Natural killer cell (primary cell): ENCODE measurements around the gene ABCD1. TPM values are rescaled to one million over a fixed set of nuclear protein-coding genes. Genes with fewer than 3 reads are reported as not detected.

Source experiments
- ATAC-seq, 3 donors: fragments of 150-1000 bp in 2 of 3; fragments of 200-7000 bp in 1 of 3; cut with Tn5 transposase; 1 replicate in 1 of 3; 2 replicates in 2 of 3; pipeline ENCODE4 v1.10.0; 2021; ENCODE audit warnings: mild to moderate bottlenecking in 2 of 3, moderate library complexity in 2 of 3
- DNase-seq, 2 donors: peaks; one replicate each; pipeline versions ENCODE4 v3.0.0 to v3.0.0-alpha.2; 2013 to 2021; ENCODE audit warnings: mixed read lengths in 1 of 2
- H3K27ac ChIP-seq: one replicate; pipeline ENCODE4 v1.5.1; 2013; ENCODE audit warnings: mild to moderate bottlenecking, low read length
- H3K27me3 ChIP-seq: one replicate; pipeline ENCODE4 v1.6.1; 2013; ENCODE audit warnings: low read length; ENCODE audit not compliant: control insufficient read depth, insufficient read depth
- H3K36me3 ChIP-seq: one replicate; pipeline ENCODE4 v1.6.1; 2013; ENCODE audit warnings: low read length; ENCODE audit not compliant: control insufficient read depth, insufficient read depth
- H3K4me1 ChIP-seq: one replicate; pipeline ENCODE4 v1.6.1; 2013; ENCODE audit warnings: low read length; ENCODE audit not compliant: control insufficient read depth, insufficient read depth
- H3K4me3 ChIP-seq: one replicate; pipeline ENCODE4 v1.5.1; 2013; ENCODE audit warnings: low read length
- H3K9me3 ChIP-seq: one replicate; pipeline ENCODE4 v1.6.1; 2013; ENCODE audit warnings: low read length; ENCODE audit not compliant: control insufficient read depth, insufficient read depth
- H3K27ac Mint-ChIP-seq, 2 donors: one replicate each; pipeline ENCODE4 v1.8.0; 2022; ENCODE audit warnings: mild to moderate bottlenecking in 2 of 2, mixed read lengths in 2 of 2, moderate library complexity in 1 of 2
- H3K27me3 Mint-ChIP-seq, 2 donors: one replicate each; pipeline ENCODE4 v1.8.0; 2022; ENCODE audit warnings: low read depth in 2 of 2, mixed read lengths in 2 of 2
- H3K36me3 Mint-ChIP-seq: one replicate; pipeline ENCODE4 v1.8.0; 2022; ENCODE audit warnings: mixed read lengths
- H3K4me1 Mint-ChIP-seq, 2 donors: one replicate each; pipeline ENCODE4 v1.8.0; 2022; ENCODE audit warnings: mixed read lengths in 2 of 2
- H3K4me3 Mint-ChIP-seq: one replicate; pipeline ENCODE4 v1.8.0; 2022; ENCODE audit warnings: mild to moderate bottlenecking, moderate library complexity, mixed read lengths
- H3K9me3 Mint-ChIP-seq, 2 donors: one replicate each; pipeline ENCODE4 v1.8.0; 2022; ENCODE audit warnings: mixed read lengths in 2 of 2
- CTCF ChIP-seq: fragments of 200-600 bp; IDR thresholded peaks from one replicate; pipeline ENCODE4 v1.8.0; 2022; ENCODE audit warnings: antibody characterized with exemption
- WGBS: methylation state at CpG from one replicate; pipeline ENCODE4 v1.1.7; 2013; ENCODE audit warnings: missing lambda C conversion rate; ENCODE audit not compliant: insufficient coverage; 5-methylcytosine and 5-hydroxymethylcytosine counted together
- intact Hi-C: fragments of 100-400 bp; cut with micrococcal nuclease; formaldehyde crosslinking; loops from one replicate; pipeline ENCODE4 v1.14.2; 2022
- total RNA-seq, 4 donors: library from RNA; stranded (reverse); fragments of 120-200 nt in 1 of 4; gene quantifications; one replicate each; pipeline versions ENCODE4 v1.2.3 to v1.2.4, GENCODE V29; 2013 to 2022

ABCD1 gene
- total RNA-seq, 3 donors from 2014 or later (not counting 1 experiment from before 2014, with no cell fraction given) = 12.2 to 13.9 (median 13.8) TPM

GRCh38 chrX:153725832-153726285 lies 1.2 kb downstream of the ABCD1 start:
- no peaks in the 10 kb centered on the region for H3K9me3 ChIP-seq
- no peaks in the 10 kb centered on the region for H3K36me3 Mint-ChIP-seq
- H3K4me1 Mint-ChIP-seq = peaks cover 18 to 30% of the 10 kb centered on the region in 2 donors
- no peak for TF ChIP-seq CTCF
- H3K27me3 Mint-ChIP-seq = no peaks in the 10 kb centered on the region
- ATAC-seq = no peak
- peak overlapping the region; percentile 93 for H3K27ac ChIP-seq
- peak overlapping the region; percentile 56 for H3K4me3 Mint-ChIP-seq
- H3K36me3 ChIP-seq = peaks cover 6% of the 10 kb centered on the region
- H3K27me3 ChIP-seq = no peaks in the 10 kb centered on the region
- H3K27ac Mint-ChIP-seq = peak overlapping the region in 1 of 2 donors; percentile 85
- intact Hi-C loops = no loop called here
- peaks cover 60% of the 10 kb centered on the region for H3K4me1 ChIP-seq
- WGBS = 80% methylated on average over 35 of the region's 35 CpGs
- DNase-seq = peak in 1 of 2 donors; percentile 14
- no peaks in the 10 kb centered on the region for H3K9me3 Mint-ChIP-seq
- H3K4me3 ChIP-seq = no peak overlapping the region

DNA sequence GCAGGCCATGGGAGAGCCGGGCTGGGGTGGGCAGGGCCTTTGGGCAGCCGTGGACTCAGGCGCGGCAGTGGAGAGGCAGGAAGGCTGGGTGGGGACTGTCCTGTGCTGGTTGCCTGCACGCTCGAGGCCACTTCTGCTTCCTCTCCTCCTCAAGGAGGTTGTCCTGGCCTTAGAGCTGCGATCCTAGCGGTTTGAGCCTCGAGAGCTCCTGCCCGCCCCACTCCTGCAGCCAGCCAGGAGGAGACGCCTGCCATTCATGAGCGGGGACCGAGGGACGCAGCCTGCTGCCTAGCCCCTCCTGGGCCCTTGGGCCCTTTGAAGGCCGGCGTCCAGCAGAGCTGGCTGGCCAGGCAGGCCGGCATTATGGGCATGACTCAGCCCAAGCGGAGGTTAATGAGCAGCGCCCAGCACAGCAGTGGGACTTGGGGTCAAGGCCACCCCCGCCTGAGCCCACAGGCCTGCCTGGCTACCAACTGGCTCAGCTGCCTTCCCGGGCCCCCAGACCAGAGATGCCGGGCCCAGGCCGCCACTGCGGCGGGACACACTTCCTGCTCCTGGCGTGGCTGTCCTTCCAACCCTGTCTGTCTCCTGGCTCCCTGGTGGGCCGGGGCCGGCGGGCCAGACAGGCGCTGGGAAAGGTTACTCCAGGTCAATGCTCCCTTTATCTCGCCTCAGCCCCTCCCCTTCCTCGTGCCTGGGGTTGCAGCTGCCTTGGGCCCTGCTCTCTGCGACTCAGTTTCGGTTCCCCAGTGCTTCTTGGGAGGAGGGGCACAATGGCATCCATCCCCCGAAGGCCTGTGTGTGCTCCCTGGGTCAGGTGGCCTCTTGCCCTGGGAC lies 1.8 kb downstream of the ABCD1 start:
- Histone ChIP-seq H3K27me3 (no peaks in the 10 kb centered on the region), H3K27ac (peak overlapping the region; percentile 93), H3K36me3 (peaks cover 6% of the 10 kb centered on the region), H3K4me1 (peaks cover 60% of the 10 kb centered on the region), H3K4me3 (peak overlapping the region; percentile 22), H3K9me3 (no peaks in the 10 kb centered on the region)
- no peaks in the 10 kb centered on the region for H3K27me3 Mint-ChIP-seq
- DNase-seq (peak; percentile 42 to 71), ATAC-seq (peak; percentile 16 to 31 (median 17))
- H3K27ac Mint-ChIP-seq = peak overlapping the region; percentile 71 to 85
- no peak for TF ChIP-seq CTCF
- intact Hi-C loops = no loop called here
- peak overlapping the region; percentile 72 for H3K4me3 Mint-ChIP-seq
- peaks cover 18 to 36% of the 10 kb centered on the region in 2 donors for H3K4me1 Mint-ChIP-seq
- no peaks in the 10 kb centered on the region for H3K9me3 Mint-ChIP-seq
- 13% methylated on average over 32 of the region's 35 CpGs for WGBS
- H3K36me3 Mint-ChIP-seq = no peaks in the 10 kb centered on the region

- intact Hi-C loops = no loop called here
- 25% methylated on average over 23 of the region's 23 CpGs for WGBS
- DNase-seq (peak in 1 of 2 donors; percentile 8), ATAC-seq (no peak)
- H3K36me3 Mint-ChIP-seq = no peaks in the 10 kb centered on the region
- Histone ChIP-seq H3K27ac (peak overlapping the region; percentile 93), H3K4me3 (no peak overlapping the region), H3K27me3 (no peaks in the 10 kb centered on the region), H3K9me3 (no peaks in the 10 kb centered on the region), H3K36me3 (peaks cover 3% of the 10 kb centered on the region), H3K4me1 (peaks cover 57% of the 10 kb centered on the region)
- peaks cover 12 to 33% of the 10 kb centered on the region in 2 donors for H3K4me1 Mint-ChIP-seq
- no peak for TF ChIP-seq CTCF
- H3K9me3 Mint-ChIP-seq = no peaks in the 10 kb centered on the region
- H3K27me3 Mint-ChIP-seq = no peaks in the 10 kb centered on the region
- peak overlapping the region; percentile 71 to 85 for H3K27ac Mint-ChIP-seq
- H3K4me3 Mint-ChIP-seq = peak overlapping the region; percentile 72
Observed at GRCh38 chrX:153727123-153727931, 2.7 kb downstream of the ABCD1 start.
